K562 (cell line): ENCODE results near the gene PTPN9.

ENCODE experiments used
- DMBX1 ChIP-seq: fragments of 250-450 bp; sonication (Bioruptor Pico); IDR thresholded peaks from 2 replicates; pipeline ENCODE4 v1.8.0; 2022; ENCODE audit warnings: inconsistent platforms, mild to moderate bottlenecking, moderate library complexity, borderline replicate concordance
- EP300 ChIP-seq: IDR thresholded peaks from 2 replicates; pipeline ENCODE4 v1.6.1; 2012; ENCODE audit warnings: low read length, improper control_type of control experiment
- MYNN ChIP-seq, 2 experiments: sonication (generic); formaldehyde crosslinking in 1 of 2; IDR thresholded peaks; 2 replicates each; pipeline versions ENCODE4 v1.5.0 to v1.6.1; 2016 to 2020; ENCODE audit warnings: antibody characterized with exemption in 1 of 2, missing genetic modification reagents in 1 of 2
- POLR2A ChIP-seq: fragments of 450-650 bp; conservative IDR thresholded peaks from 2 replicates; pipeline ENCODE4 v1.6.1; 2016
- ZNF77 ChIP-seq: fragments of 250-450 bp; sonication (Bioruptor Pico); IDR thresholded peaks from 2 replicates; pipeline ENCODE4 v1.5.0; 2020
- TF ChIP-seq, protein P1 (sequence below), 3 experiments: IDR thresholded peaks in 2 of 3; conservative IDR thresholded peaks in 1 of 3; 2 replicates each; pipeline ENCODE4 v1.5.1; 2011 to 2012; ENCODE audit warnings: low read length in 3 of 3, mild to moderate bottlenecking in 3 of 3, control low read depth in 2 of 3, improper control_type of control experiment in 1 of 3, inconsistent platforms in 1 of 3, low read depth in 1 of 3, mixed read lengths in 1 of 3, moderate library complexity in 1 of 3; ENCODE audit not compliant: insufficient read depth in 2 of 3
- TF ChIP-seq, protein P2 (sequence below): IDR thresholded peaks from 2 replicates; pipeline ENCODE4 v1.6.1; 2016; ENCODE audit warnings: missing genetic modification characterization, missing compliant biosample characterization

DNA sequence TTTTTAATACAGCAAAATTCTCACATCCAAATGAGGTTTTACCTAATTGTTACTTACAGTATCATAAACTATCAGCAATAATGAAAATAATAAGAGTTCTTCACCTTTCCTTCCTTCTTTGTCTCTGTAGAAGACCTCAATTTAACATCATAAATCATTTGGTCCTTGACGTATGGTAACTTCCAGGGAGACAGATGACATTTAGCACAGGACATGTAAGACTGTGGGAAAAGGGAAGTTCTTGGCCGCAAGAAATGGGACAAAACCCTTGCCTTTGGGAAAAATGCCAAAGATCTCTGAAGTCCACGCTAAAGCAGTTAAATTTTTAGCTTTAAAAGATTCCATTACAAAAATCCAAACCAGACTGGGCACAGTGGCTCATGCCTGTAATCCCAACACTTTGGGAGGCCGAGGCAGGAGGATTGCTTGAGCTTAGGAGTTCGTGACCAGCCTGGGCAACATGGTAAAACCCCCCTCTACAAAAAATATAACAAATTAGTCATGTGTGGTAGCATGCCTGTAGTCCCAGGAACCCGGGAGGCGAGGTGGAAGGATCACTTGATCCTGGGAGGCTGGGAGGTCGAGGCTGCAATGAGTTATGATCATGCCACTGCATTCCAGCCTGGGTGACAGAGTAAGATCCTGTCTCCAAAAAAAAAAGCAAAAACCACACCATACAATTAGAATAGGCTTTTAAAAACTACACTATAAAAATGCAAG lies 8.8 kb downstream of the PTPN9 start:
- TF ChIP-seq, protein P1, sequence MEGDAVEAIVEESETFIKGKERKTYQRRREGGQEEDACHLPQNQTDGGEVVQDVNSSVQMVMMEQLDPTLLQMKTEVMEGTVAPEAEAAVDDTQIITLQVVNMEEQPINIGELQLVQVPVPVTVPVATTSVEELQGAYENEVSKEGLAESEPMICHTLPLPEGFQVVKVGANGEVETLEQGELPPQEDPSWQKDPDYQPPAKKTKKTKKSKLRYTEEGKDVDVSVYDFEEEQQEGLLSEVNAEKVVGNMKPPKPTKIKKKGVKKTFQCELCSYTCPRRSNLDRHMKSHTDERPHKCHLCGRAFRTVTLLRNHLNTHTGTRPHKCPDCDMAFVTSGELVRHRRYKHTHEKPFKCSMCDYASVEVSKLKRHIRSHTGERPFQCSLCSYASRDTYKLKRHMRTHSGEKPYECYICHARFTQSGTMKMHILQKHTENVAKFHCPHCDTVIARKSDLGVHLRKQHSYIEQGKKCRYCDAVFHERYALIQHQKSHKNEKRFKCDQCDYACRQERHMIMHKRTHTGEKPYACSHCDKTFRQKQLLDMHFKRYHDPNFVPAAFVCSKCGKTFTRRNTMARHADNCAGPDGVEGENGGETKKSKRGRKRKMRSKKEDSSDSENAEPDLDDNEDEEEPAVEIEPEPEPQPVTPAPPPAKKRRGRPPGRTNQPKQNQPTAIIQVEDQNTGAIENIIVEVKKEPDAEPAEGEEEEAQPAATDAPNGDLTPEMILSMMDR (IDR thresholded peaks at IDR 0.05 in 2 of 3, conservative IDR thresholded peaks at IDR 0.05 in 1 of 3; ENCODE audit: insufficient read depth in 2 of 3, low read depth in 1 of 3, low read length in 3 of 3): no peak
- TF ChIP-seq ZNF77 (CRISPR knock-in tag) (no peak), MYNN (IDR thresholded peaks at IDR 0.05) (no peak), MYNN (CRISPR knock-in tag; IDR thresholded peaks at IDR 0.05) (no peak), POLR2A (no peak), DMBX1 (CRISPR knock-in tag) (no peak), EP300 (no peak)
- TF ChIP-seq, protein P2, sequence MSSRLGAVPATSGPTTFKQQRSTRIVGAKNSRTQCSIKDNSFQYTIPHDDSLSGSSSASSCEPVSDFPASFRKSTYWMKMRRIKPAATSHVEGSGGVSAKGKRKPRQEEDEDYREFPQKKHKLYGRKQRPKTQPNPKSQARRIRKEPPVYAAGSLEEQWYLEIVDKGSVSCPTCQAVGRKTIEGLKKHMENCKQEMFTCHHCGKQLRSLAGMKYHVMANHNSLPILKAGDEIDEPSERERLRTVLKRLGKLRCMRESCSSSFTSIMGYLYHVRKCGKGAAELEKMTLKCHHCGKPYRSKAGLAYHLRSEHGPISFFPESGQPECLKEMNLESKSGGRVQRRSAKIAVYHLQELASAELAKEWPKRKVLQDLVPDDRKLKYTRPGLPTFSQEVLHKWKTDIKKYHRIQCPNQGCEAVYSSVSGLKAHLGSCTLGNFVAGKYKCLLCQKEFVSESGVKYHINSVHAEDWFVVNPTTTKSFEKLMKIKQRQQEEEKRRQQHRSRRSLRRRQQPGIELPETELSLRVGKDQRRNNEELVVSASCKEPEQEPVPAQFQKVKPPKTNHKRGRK: no peak
